Endometrial microvascular endothelial cells (primary cell): ENCODE measurements around the gene IFFO2. TPM values are rescaled to one million over a fixed set of nuclear protein-coding genes. Genes with fewer than 3 reads are reported as not detected.
"Not testable (repeated sequence)": the region's sequence is repeated elsewhere in the genome, so short reads cannot be mapped to it uniquely, and the experiment has no call there.

Experiments used
- in situ Hi-C: cut with HindIII; loops from 2 replicates; pipeline ENCODE4 v1.10.0; 2017; ENCODE audit warnings: low sequenced_read_pairs, low pct_unique_long_range_greater_than_20kb; ENCODE audit errors: inconsistent ontology term
- total RNA-seq: library from RNA; depleted of rRNA; stranded (reverse); fragments of >200 nt; gene quantifications from one replicate; pipeline ENCODE4 v1.2.3, GENCODE V29; 2015; ENCODE audit errors: inconsistent ontology term

The IFFO2 gene
- total RNA-seq, 1 donor from 2014 or later = 33.4 TPM

GRCh38 chr1:18907917-18908845, 48.3 kb downstream of the IFFO2 start:
- in situ Hi-C loops = no loop called here

DNA sequence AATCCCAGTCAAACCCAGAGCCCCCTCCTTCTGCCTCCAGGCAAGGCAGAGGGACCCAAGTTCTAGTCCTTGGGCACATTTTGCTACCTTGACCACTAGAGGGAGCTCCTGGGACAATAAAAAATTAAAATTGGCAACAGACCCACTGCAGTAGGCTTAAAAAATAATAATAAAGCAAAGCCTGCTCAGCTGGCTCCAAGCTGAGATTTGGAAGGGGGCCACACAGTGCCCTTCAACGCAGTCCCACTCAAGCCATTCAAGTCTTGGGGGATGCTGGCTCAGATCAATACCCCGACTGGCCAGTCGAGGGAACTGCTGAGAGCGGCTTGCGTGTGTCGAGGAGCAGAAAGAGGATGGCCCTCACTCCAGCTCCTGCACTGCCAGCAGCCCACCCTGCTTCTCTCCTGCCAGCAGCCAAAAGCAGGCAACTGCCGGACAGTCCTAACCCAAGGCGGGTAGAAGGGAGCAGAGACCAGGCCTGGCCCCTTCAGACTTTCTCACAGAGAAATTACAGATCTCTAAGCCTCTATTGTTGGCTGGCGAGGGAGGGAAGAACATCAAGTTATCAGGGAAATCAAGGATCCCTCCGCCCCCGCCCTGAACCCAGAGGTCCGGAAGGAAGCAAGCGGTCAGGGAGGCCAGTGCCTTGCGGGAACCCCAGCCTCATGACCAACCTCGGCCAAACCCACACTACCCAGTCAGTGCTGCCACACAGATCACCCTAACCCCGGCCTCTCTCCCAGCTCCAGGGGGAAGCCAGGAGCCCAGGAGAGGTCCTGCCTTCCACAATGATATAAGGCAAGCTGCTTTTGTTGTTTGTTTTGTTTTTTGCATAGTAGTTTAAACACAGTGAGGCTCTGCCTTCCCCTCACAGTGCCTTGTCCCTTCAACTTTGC, 49.2 kb downstream of the IFFO2 start:
- in situ Hi-C loops = no loop called here

DNA sequence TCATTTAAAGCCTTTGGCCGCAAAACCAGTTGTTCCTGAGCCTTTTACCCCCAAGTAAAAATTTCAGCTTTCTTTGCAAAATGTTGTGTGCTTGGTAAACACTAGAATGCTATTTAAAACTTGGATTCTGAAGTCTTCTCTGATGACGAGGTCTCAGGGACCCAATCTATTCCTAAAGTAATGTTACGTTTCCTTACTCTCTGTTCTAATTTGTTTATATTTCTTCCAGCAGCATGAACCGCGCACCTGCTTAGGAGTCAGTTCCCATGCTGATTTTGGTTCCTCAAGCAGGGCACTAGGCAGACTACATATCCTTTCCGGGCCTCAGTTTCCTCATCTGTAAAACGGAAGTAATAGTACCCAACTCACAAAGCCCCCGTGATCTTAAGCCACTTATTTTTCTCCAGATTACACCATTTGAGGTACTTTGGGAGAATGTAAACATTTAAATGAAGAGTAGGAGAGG, 53.2 kb downstream of the IFFO2 start:
- in situ Hi-C loops = no loop called here

- in situ Hi-C loops = no loop called here
Measured at GRCh38 chr1:18902523-18903290, 53.8 kb downstream of the IFFO2 start, which contains the start of gene ALDH4A1. ALDH4A1 (minus strand) TSS chr1:18902555; CDS start chr1:18902523, 32 bp downstream.

DNA sequence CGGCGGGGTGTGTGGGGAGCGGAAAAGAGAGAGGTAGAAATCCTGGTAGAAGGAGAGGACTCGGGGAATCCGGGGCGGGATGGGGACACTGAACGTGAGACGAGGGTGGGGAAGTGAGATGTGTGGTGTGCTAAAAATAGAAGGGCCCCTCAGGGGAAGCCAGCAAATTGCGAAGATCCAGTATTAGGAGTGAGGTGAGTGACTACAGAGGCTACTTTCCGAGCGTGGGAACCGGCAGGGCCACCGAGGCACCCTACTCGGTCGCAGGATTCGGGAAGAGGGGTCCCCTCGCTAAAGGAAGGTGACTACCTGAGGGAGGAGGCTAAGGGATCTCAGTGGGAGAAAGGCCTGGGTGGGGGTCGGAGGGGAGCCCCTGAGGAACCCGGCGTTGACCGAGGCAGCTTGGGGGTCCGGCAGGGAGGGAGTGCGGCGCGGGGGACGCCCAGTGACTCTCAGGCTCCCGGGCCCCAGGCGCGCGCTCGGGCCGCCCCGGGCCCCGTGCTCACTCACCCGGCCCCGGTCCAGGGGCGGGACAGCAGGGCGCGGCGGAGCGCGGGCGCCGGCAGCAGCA, 54.4 kb downstream of the IFFO2 start:
- in situ Hi-C loops = no loop called here

GRCh38 chr1:18901147-18901951, 55.1 kb downstream of the IFFO2 start:
- in situ Hi-C loops = no loop called here

GRCh38 chr1:18900303-18900841, 56.1 kb downstream of the IFFO2 start:
- in situ Hi-C loops = no loop called here

DNA sequence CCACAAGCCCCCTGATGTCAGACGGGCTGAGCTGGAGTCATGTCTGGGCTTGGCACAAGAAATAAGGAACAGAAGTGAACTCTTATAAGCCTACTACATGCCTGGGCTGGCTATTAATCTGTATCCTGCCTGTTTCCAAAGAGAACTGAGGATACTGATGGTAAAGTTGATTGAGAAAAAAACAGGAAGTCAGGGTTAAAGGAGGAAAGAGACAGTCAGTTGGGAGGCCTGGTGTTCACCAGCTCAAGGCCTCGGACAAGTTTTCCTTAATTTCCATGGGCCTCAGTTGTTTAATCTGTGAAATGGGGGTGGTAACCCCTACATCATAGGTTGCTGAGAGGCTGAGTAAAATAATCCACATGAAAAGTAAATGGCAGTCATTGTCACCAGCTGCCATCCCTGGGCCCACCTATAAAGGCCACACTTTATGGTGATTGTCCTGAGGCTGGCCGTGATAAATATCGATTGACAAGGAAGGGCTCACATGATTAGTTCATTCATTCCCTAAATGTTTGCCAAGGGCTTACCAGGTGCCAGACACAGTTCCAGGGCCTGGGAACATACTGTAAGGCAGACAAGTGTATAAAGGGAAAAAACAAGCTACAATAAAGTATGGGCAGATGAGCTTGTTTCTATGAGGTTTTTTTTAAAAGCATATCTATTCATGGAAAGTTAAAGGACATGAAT, 57.0 kb downstream of the IFFO2 start:
- in situ Hi-C loops = no loop called here

GRCh38 chr1:18898567-18898966, 57.9 kb downstream of the IFFO2 start:
- in situ Hi-C loops = no loop called here

GRCh38 chr1:18895317-18895716, 61.2 kb downstream of the IFFO2 start:
- in situ Hi-C loops = no loop called here

GRCh38 chr1:18893120-18893519, 63.4 kb downstream of the IFFO2 start:
- in situ Hi-C loops = no loop called here

DNA sequence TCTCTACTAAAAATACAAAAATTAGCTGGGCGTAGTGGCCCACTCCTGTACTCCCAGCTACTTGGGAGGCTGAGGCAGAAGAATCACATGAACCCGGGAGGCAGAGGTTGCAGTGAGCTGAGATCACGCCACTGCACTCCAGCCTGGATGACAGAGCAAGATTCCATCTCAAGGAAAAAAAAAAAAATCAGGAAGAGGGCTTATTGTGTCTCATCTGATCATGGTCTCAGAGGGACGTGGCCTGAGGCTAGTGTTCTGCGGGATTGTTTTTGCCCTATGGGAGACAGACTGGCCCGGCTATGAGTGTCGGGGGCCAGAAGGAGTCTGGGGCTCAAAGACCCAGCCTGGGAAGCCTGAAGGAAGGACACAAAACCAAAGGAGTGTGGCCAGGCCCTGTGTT, 64.6 kb downstream of the IFFO2 start:
- in situ Hi-C loops = not testable (repeated sequence)

GRCh38 chr1:18891426-18891780, 65.1 kb downstream of the IFFO2 start:
- in situ Hi-C loops = no loop called here

DNA sequence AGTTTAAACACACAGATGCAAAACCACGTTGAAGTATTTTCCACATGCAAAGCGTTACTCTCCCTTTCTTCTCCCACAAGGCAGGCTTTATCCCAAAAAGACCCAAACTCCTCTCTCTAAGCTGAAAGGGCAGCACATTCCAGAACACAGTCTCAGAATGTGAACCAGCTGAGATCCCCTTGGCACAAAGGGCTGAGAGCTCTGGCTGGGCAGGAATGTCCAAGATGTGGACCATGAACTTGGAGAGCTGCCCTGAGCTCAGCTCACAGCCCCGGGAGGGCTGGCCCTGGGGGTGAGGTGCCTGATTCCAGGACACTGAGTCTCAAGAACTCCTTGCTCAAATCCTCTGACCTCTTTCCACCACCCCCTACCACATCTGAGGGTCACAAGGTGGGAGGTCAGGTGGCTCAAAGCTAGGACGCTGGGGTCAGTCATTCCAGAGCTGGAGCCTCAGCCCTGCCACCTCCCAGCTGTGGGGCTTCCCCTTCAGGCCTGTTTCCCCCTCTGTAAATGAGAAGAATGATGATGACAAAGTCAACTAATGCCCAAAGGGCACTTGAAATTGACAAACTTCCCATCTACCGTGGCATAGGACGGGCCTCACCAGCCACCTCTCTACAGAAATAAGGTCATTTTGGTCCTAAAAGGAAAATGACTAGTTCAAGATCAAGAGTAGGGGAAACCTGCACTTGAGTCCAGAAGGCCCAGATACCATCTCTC, 65.6 kb downstream of the IFFO2 start:
- in situ Hi-C loops = no loop called here

DNA sequence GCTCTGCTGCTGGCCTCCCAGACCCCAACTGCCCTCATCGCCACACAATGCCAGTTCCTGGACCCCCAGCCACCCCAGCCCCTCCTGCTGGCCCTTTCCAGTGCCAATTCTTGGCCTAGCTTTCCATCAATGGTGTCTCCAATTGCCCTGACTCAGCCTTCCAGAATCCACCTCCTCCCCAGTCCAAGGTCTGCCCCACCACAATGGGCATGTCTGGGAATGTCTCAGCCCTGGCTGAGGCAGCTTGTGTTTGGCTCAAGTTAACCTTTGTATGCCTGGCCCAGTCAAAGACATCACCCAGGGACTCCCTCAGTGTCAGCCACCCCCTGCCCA, 70.5 kb downstream of the IFFO2 start:
- in situ Hi-C loops = no loop called here

GRCh38 chr1:18885311-18886002, 71.0 kb downstream of the IFFO2 start:
- in situ Hi-C loops = no loop called here
